ENCODE measurements around the gene AOC2. TPM values are rescaled to one million over a fixed set of nuclear protein-coding genes. Genes with fewer than 3 reads are reported as not detected.
A peak's percentile ranks its signal among the peaks of the same experiment; 100 is the strongest.

AOC2 gene
- total and polyA plus RNA-seq, 2 of the 13 experiments (the other 11 are each of a cell fraction or from before 2014, with no cell fraction given): 1.2 to 3.3 TPM

- TF ChIP-seq ARID4A (CRISPR knock-in tag; IDR thresholded peaks at IDR 0.05; ENCODE audit: borderline replicate concordance) (peak; percentile 100), MNT (IDR thresholded peaks at IDR 0.05) (peak; percentile 95), HMGA1 (CRISPR knock-in tag; conservative IDR thresholded peaks at IDR 0.05) (no peak), ZSCAN12 (CRISPR knock-in tag; IDR thresholded peaks at IDR 0.05) (peak; percentile 82; the same call in 1 of the 2 replicates), RXRA (CRISPR knock-in tag; IDR thresholded peaks at IDR 0.05) (peak; percentile 91), MEF2D (CRISPR knock-in tag; IDR thresholded peaks at IDR 0.05) (peak; percentile 89), MTERF4 (CRISPR knock-in tag; IDR thresholded peaks at IDR 0.05) (peak; percentile 69; the same call in 1 of the 2 replicates), RFXANK (CRISPR knock-in tag; IDR thresholded peaks at IDR 0.05) (no peak; the same call in 1 of the 2 replicates), RBAK (CRISPR knock-in tag; IDR thresholded peaks at IDR 0.05) (peak; percentile 57; the same call in 1 of the 2 replicates), ZNF292 (CRISPR knock-in tag; IDR thresholded peaks at IDR 0.05; ENCODE audit: borderline replicate concordance, low read depth) (peak; percentile 93), ZFP36L2 (CRISPR knock-in tag; IDR thresholded peaks at IDR 0.05) (no peak)
- TF ChIP-seq, protein P1, sequence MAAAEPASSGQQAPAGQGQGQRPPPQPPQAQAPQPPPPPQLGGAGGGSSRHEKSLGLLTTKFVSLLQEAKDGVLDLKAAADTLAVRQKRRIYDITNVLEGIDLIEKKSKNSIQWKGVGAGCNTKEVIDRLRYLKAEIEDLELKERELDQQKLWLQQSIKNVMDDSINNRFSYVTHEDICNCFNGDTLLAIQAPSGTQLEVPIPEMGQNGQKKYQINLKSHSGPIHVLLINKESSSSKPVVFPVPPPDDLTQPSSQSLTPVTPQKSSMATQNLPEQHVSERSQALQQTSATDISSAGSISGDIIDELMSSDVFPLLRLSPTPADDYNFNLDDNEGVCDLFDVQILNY (CRISPR knock-in tag; conservative IDR thresholded peaks at IDR 0.05): no peak; the same call in 1 of the 2 replicates
These were observed 11.2 kb upstream of the AOC2 start, which contains the start of gene PSME3 (continued) for GRCh38 chr17:42832934-42833766.

Data from HepG2 (cell line).